ENCODE results near the gene LHX5. TPM values are rescaled to one million over a fixed set of nuclear protein-coding genes. Genes with fewer than 3 reads are reported as not detected.

LHX5 gene
- total RNA-seq, 5 donors from 2014 or later (not counting 1 experiment from before 2014, with no cell fraction given) = not detected

- Mint-ChIP-seq H3K36me3 (no peaks in the 10 kb centered on the region), H3K4me3 (no peak overlapping the region), H3K27me3 (peaks cover 35 to 50% of the 10 kb centered on the region in 2 donors), H3K9me3 (no peaks in the 10 kb centered on the region), H3K27ac (no peak overlapping the region), H3K4me1 (peaks cover 0 to 4% (median 0%) of the 10 kb centered on the region in 3 donors)
- no peak overlapping the region for H3K4me3 ChIP-seq (ENCODE audit: control insufficient read depth in 1 of 2, extremely low read depth in 1 of 2, low read length in 1 of 2)
- DNase-seq = no peak
- ATAC-seq (replicated peaks in 1 of 4) = no peak
- no peaks in the 10 kb centered on the region for H3K36me3 ChIP-seq (ENCODE audit: control insufficient read depth in 2 of 2, extremely low read depth in 1 of 2, insufficient read depth in 1 of 2, low read length in 1 of 2)
- POLR2A ChIA-PET = no interaction called here
- WGBS (ENCODE audit: insufficient coverage) = 42% methylated on average over 4 of the region's 4 CpGs
- H3K27ac ChIP-seq (ENCODE audit: low read length) = no peak overlapping the region
- peaks cover 9 to 38% of the 10 kb centered on the region in 2 experiments for H3K27me3 ChIP-seq (replicated peaks in 1 of 2; ENCODE audit: control insufficient read depth in 2 of 2, extremely low read depth in 1 of 2, insufficient read depth in 2 of 2, low read length in 1 of 2)
- no peaks in the 10 kb centered on the region for H3K4me1 ChIP-seq (ENCODE audit: control insufficient read depth in 1 of 2, extremely low read depth in 1 of 2, insufficient read depth in 2 of 2, low read length in 2 of 2)
- H3K9me3 ChIP-seq = no peaks in the 10 kb centered on the region
- CTCF ChIA-PET = no interaction called here
Observed at GRCh38 chr12:113456761-113457160, 14.9 kb downstream of the LHX5 start.

DNA sequence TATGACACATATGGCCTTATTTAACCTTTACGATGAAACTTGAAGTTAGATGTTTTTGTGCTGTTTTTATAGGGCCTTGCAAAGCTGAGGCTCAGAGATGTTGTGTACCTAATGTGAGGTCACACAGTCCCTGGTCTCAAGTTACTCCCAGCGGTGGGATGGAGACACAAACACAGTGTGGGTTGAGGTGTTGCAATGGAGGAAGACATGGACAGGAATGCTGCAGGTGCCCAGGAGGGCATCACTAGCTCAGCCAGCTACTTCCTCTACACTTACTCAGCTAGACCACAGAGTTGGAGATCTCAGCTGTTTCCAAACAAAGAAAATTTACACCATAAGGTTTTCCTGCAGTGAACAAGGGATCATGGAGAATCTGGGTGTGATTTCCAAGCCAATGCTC lies 15.5 kb downstream of the LHX5 start:
- H3K9me3 ChIP-seq = no peaks in the 10 kb centered on the region
- CTCF ChIA-PET = no interaction called here

DNA sequence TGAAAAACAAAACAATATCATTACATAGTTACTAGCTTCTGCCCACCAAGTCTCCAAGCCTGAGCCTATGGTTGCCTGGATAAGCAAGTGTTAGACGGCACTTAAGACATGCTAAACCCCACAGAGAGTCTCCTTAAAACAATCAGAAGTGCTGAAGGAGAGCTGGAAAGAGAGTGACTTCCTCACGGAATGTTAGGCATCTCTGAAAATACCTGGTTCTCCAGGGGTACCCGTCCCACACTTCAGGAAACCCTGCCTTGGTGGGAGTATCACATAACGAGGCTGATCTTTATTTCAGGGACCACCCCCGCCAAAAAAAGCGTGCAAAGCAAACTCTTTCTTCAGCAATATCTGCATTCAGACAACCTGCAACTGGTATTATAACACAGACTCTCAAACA lies 18.3 kb downstream of the LHX5 start:
- H3K9me3 ChIP-seq = no peaks in the 10 kb centered on the region
- no peak overlapping the region for H3K27ac ChIP-seq (ENCODE audit: low read length)
- Mint-ChIP-seq H3K4me1 (no peaks in the 10 kb centered on the region), H3K36me3 (no peaks in the 10 kb centered on the region), H3K9me3 (no peaks in the 10 kb centered on the region), H3K4me3 (no peak overlapping the region), H3K27ac (no peak overlapping the region), H3K27me3 (peaks cover 19 to 23% of the 10 kb centered on the region in 2 donors)
- no peak for DNase-seq
- H3K4me1 ChIP-seq (ENCODE audit: control insufficient read depth in 1 of 2, extremely low read depth in 1 of 2, insufficient read depth in 2 of 2, low read length in 2 of 2) = no peaks in the 10 kb centered on the region
- ATAC-seq (replicated peaks in 1 of 4) = no peak
- ChIA-PET CTCF (no interaction called here), POLR2A (no interaction called here)
- H3K36me3 ChIP-seq (ENCODE audit: control insufficient read depth in 2 of 2, extremely low read depth in 1 of 2, insufficient read depth in 1 of 2, low read length in 1 of 2) = no peaks in the 10 kb centered on the region
- H3K27me3 ChIP-seq (replicated peaks in 1 of 2; ENCODE audit: control insufficient read depth in 2 of 2, extremely low read depth in 1 of 2, insufficient read depth in 2 of 2, low read length in 1 of 2) = peaks cover 0 to 28% of the 10 kb centered on the region in 2 experiments
- no peak overlapping the region for H3K4me3 ChIP-seq (ENCODE audit: control insufficient read depth in 1 of 2, extremely low read depth in 1 of 2, low read length in 1 of 2)
- WGBS (ENCODE audit: insufficient coverage) = 55% methylated on average over 4 of the region's 6 CpGs

More for the DNA sequence above, 15.5 kb downstream of the LHX5 start:
- Mint-ChIP-seq H3K4me3 (no peak overlapping the region), H3K4me1 (no peaks in the 10 kb centered on the region), H3K9me3 (no peaks in the 10 kb centered on the region), H3K27ac (no peak overlapping the region), H3K27me3 (peaks cover 31 to 45% of the 10 kb centered on the region in 2 donors), H3K36me3 (no peaks in the 10 kb centered on the region)
- no peaks in the 10 kb centered on the region for H3K4me1 ChIP-seq (ENCODE audit: control insufficient read depth in 1 of 2, extremely low read depth in 1 of 2, insufficient read depth in 2 of 2, low read length in 2 of 2)
- no peaks in the 10 kb centered on the region for H3K36me3 ChIP-seq (ENCODE audit: control insufficient read depth in 2 of 2, extremely low read depth in 1 of 2, insufficient read depth in 1 of 2, low read length in 1 of 2)
- ATAC-seq (replicated peaks in 1 of 4) (no peak), DNase-seq (no peak)
- POLR2A ChIA-PET = no interaction called here
- peaks cover 5 to 33% of the 10 kb centered on the region in 2 experiments for H3K27me3 ChIP-seq (replicated peaks in 1 of 2; ENCODE audit: control insufficient read depth in 2 of 2, extremely low read depth in 1 of 2, insufficient read depth in 2 of 2, low read length in 1 of 2)
- H3K27ac ChIP-seq (ENCODE audit: low read length) = no peak overlapping the region
- 100% methylated on average over 1 of the region's 2 CpGs for WGBS (ENCODE audit: insufficient coverage)
- no peak overlapping the region for H3K4me3 ChIP-seq (ENCODE audit: control insufficient read depth in 1 of 2, extremely low read depth in 1 of 2, low read length in 1 of 2)

DNA sequence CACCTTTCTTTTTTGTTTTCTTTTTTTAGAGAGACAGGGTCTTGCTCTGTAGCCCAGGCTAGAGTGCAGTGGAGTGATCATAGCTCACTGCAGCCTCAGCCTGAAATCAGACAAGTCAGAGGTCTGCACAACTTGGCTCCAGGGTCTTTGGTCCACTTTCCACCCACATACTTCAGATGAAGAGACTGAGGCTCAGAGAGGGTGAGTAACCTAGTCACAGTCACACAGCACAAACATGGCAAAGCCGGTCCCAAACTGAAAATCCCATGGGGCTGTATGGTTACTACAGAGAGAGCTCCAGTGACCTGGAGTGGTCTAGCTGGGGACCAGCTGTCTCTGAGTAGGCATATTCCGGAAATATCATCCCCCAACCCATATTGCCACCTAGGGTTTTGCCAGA lies 19.2 kb downstream of the LHX5 start:
- Histone ChIP-seq H3K4me1 (ENCODE audit: control insufficient read depth in 1 of 2, extremely low read depth in 1 of 2, insufficient read depth in 2 of 2, low read length in 2 of 2) (no peaks in the 10 kb centered on the region), H3K4me3 (ENCODE audit: control insufficient read depth in 1 of 2, extremely low read depth in 1 of 2, low read length in 1 of 2) (no peak overlapping the region), H3K27me3 (replicated peaks in 1 of 2; ENCODE audit: control insufficient read depth in 2 of 2, extremely low read depth in 1 of 2, insufficient read depth in 2 of 2, low read length in 1 of 2) (peaks cover 0 to 33% of the 10 kb centered on the region in 2 experiments), H3K36me3 (ENCODE audit: control insufficient read depth in 2 of 2, extremely low read depth in 1 of 2, insufficient read depth in 1 of 2, low read length in 1 of 2) (no peaks in the 10 kb centered on the region), H3K9me3 (no peaks in the 10 kb centered on the region), H3K27ac (ENCODE audit: low read length) (no peak overlapping the region)
- H3K27me3 Mint-ChIP-seq = peaks cover 18 to 26% of the 10 kb centered on the region in 2 donors
- DNase-seq (no peak), ATAC-seq (replicated peaks in 1 of 4) (no peak)
- ChIA-PET POLR2A (no interaction called here), CTCF (no interaction called here)
- H3K9me3 Mint-ChIP-seq = no peaks in the 10 kb centered on the region
- no peaks in the 10 kb centered on the region for H3K36me3 Mint-ChIP-seq
- H3K27ac Mint-ChIP-seq = no peak overlapping the region
- H3K4me1 Mint-ChIP-seq = no peaks in the 10 kb centered on the region
- no peak overlapping the region for H3K4me3 Mint-ChIP-seq
- 90% methylated on average over 2 of the region's 2 CpGs for WGBS (ENCODE audit: insufficient coverage)

GRCh38 chr12:113449839-113450238 lies 21.8 kb downstream of the LHX5 start:
- Mint-ChIP-seq H3K4me3 (no peak overlapping the region), H3K27ac (no peak overlapping the region), H3K27me3 (peaks cover 28% of the 10 kb centered on the region in 2 donors), H3K36me3 (no peaks in the 10 kb centered on the region), H3K9me3 (peaks cover 0 to 4% (median 0%) of the 10 kb centered on the region in 3 donors), H3K4me1 (no peaks in the 10 kb centered on the region)
- H3K27ac ChIP-seq (ENCODE audit: low read length) = no peak overlapping the region
- H3K36me3 ChIP-seq (ENCODE audit: control insufficient read depth in 2 of 2, extremely low read depth in 1 of 2, insufficient read depth in 1 of 2, low read length in 1 of 2) = no peaks in the 10 kb centered on the region
- H3K4me3 ChIP-seq (ENCODE audit: control insufficient read depth in 1 of 2, extremely low read depth in 1 of 2, low read length in 1 of 2) = no peak overlapping the region
- ATAC-seq (replicated peaks in 1 of 4) (no peak), DNase-seq (no peak)
- WGBS (ENCODE audit: insufficient coverage) = no CpG with 5 or more reads among the region's 1 CpG
- H3K4me1 ChIP-seq (ENCODE audit: control insufficient read depth in 1 of 2, extremely low read depth in 1 of 2, insufficient read depth in 2 of 2, low read length in 2 of 2) = no peaks in the 10 kb centered on the region
- H3K27me3 ChIP-seq (replicated peaks in 1 of 2; ENCODE audit: control insufficient read depth in 2 of 2, extremely low read depth in 1 of 2, insufficient read depth in 2 of 2, low read length in 1 of 2) = peaks cover 0 to 28% of the 10 kb centered on the region in 2 experiments
- ChIA-PET POLR2A (no interaction called here), CTCF (no interaction called here)
- H3K9me3 ChIP-seq = no peaks in the 10 kb centered on the region

- H3K9me3 Mint-ChIP-seq = peaks cover 0 to 4% (median 0%) of the 10 kb centered on the region in 3 donors
- Histone ChIP-seq H3K4me1 (ENCODE audit: control insufficient read depth in 1 of 2, extremely low read depth in 1 of 2, insufficient read depth in 2 of 2, low read length in 2 of 2) (no peaks in the 10 kb centered on the region), H3K9me3 (no peaks in the 10 kb centered on the region), H3K4me3 (ENCODE audit: control insufficient read depth in 1 of 2, extremely low read depth in 1 of 2, low read length in 1 of 2) (no peak overlapping the region), H3K36me3 (ENCODE audit: control insufficient read depth in 2 of 2, extremely low read depth in 1 of 2, insufficient read depth in 1 of 2, low read length in 1 of 2) (no peaks in the 10 kb centered on the region), H3K27me3 (replicated peaks in 1 of 2; ENCODE audit: control insufficient read depth in 2 of 2, extremely low read depth in 1 of 2, insufficient read depth in 2 of 2, low read length in 1 of 2) (peaks cover 0 to 27% of the 10 kb centered on the region in 2 experiments), H3K27ac (ENCODE audit: low read length) (no peak overlapping the region)
- ATAC-seq (replicated peaks in 1 of 4) (no peak), DNase-seq (no peak)
- no peak overlapping the region for H3K27ac Mint-ChIP-seq
- CTCF ChIA-PET = no interaction called here
- H3K4me3 Mint-ChIP-seq = no peak overlapping the region
- POLR2A ChIA-PET = no interaction called here
- no CpG with 5 or more reads among the region's 2 CpGs for WGBS (ENCODE audit: insufficient coverage)
- H3K4me1 Mint-ChIP-seq = no peaks in the 10 kb centered on the region
- H3K36me3 Mint-ChIP-seq = no peaks in the 10 kb centered on the region
- H3K27me3 Mint-ChIP-seq = peaks cover 28% of the 10 kb centered on the region in 2 donors
Observed at GRCh38 chr12:113449299-113449698, 22.4 kb downstream of the LHX5 start.

DNA sequence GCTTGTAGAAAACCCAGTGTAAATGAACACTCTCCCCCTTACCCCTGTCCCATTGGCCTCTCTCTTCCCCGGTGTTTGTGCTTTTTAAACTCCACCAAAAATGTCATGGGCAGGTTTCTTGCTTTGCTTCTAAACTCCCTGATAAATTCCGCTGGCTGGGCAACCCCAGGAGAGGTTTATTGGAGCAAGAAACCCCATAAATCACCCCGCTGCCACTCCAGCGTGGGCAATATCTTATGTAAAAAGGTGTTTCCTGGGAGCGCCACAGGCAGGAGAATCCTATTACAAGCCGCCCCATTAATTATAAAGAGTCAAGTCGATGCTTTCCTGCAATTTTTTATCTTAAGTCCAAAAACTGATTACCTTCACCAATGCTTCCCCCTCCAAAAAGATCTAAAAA lies 22.8 kb downstream of the LHX5 start:
- Mint-ChIP-seq H3K27me3 (peaks cover 27 to 28% of the 10 kb centered on the region in 2 donors), H3K27ac (no peak overlapping the region), H3K4me1 (no peaks in the 10 kb centered on the region), H3K9me3 (peaks cover 0 to 4% (median 0%) of the 10 kb centered on the region in 3 donors), H3K36me3 (no peaks in the 10 kb centered on the region), H3K4me3 (no peak overlapping the region)
- ATAC-seq (replicated peaks in 1 of 4) = no peak
- Histone ChIP-seq H3K4me1 (ENCODE audit: control insufficient read depth in 1 of 2, extremely low read depth in 1 of 2, insufficient read depth in 2 of 2, low read length in 2 of 2) (no peaks in the 10 kb centered on the region), H3K36me3 (ENCODE audit: control insufficient read depth in 2 of 2, extremely low read depth in 1 of 2, insufficient read depth in 1 of 2, low read length in 1 of 2) (no peaks in the 10 kb centered on the region), H3K4me3 (ENCODE audit: control insufficient read depth in 1 of 2, extremely low read depth in 1 of 2, low read length in 1 of 2) (no peak overlapping the region), H3K27me3 (replicated peaks in 1 of 2; ENCODE audit: control insufficient read depth in 2 of 2, extremely low read depth in 1 of 2, insufficient read depth in 2 of 2, low read length in 1 of 2) (peaks cover 0 to 29% of the 10 kb centered on the region in 2 experiments), H3K27ac (ENCODE audit: low read length) (no peak overlapping the region), H3K9me3 (no peaks in the 10 kb centered on the region)
- WGBS (ENCODE audit: insufficient coverage) = 20% methylated on average over 1 of the region's 7 CpGs
- ChIA-PET POLR2A (no interaction called here), CTCF (no interaction called here)
- DNase-seq = no peak
